Astrocyte (in vitro differentiated cells and primary cell): Measurements from ENCODE around the gene SELENOP.

ENCODE experiments used
- CTCF ChIP-seq: IDR thresholded peaks from 2 replicates; pipeline ENCODE4 v1.5.1; 2011; ENCODE audit warnings: low read depth, mild to moderate bottlenecking, inconsistent platforms, low read length, moderate library complexity; ENCODE audit not compliant: insufficient read depth
- EZH2 ChIP-seq: IDR thresholded peaks from 2 replicates; pipeline ENCODE4 v1.6.1; 2012; ENCODE audit warnings: mild to moderate bottlenecking, low read length, inconsistent platforms; ENCODE audit not compliant: insufficient read depth

- TF ChIP-seq CTCF (no peak), EZH2 (no peak)
Observed at GRCh38 chr5:42804717-42805339, 6.9 kb downstream of the SELENOP start.
